ENCODE results near the gene TRPM3.

DNA sequence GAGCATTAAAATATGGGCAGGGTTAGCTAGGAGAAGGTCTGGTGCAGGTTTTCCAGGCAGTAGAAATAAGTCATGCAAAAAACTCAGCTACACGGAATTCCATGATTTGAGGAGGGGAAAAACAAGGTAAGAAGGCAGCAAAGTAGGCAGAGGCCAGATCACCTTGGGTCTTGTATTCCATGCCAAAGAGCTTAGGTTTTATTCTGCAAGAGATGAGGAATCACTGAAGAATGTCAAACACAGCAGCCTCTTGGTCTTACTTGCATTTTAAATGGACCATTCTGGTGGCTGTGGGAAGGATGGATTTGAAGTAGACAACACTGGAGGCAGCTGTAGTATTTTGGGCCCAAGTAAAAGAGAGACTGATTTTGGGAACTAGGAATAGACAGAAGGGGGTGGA lies 8.6 kb downstream of the TRPM3 start:
- TF ChIP-seq, protein P1, sequence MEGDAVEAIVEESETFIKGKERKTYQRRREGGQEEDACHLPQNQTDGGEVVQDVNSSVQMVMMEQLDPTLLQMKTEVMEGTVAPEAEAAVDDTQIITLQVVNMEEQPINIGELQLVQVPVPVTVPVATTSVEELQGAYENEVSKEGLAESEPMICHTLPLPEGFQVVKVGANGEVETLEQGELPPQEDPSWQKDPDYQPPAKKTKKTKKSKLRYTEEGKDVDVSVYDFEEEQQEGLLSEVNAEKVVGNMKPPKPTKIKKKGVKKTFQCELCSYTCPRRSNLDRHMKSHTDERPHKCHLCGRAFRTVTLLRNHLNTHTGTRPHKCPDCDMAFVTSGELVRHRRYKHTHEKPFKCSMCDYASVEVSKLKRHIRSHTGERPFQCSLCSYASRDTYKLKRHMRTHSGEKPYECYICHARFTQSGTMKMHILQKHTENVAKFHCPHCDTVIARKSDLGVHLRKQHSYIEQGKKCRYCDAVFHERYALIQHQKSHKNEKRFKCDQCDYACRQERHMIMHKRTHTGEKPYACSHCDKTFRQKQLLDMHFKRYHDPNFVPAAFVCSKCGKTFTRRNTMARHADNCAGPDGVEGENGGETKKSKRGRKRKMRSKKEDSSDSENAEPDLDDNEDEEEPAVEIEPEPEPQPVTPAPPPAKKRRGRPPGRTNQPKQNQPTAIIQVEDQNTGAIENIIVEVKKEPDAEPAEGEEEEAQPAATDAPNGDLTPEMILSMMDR (IDR thresholded peaks at IDR 0.05) = no peak
- no peak for TF ChIP-seq EZH2 (IDR thresholded peaks at IDR 0.05; ENCODE audit: borderline replicate concordance, insufficient read depth, low read depth, low read length, poor library complexity, severe bottlenecking)
